Measurements from ENCODE around the gene DONSON. TPM values are rescaled to one million over a fixed set of nuclear protein-coding genes. Genes with fewer than 3 reads are reported as not detected.
"Not testable (repeated sequence)": the region's sequence is repeated elsewhere in the genome, so short reads cannot be mapped to it uniquely, and the experiment has no call there.

DONSON gene, protein sequence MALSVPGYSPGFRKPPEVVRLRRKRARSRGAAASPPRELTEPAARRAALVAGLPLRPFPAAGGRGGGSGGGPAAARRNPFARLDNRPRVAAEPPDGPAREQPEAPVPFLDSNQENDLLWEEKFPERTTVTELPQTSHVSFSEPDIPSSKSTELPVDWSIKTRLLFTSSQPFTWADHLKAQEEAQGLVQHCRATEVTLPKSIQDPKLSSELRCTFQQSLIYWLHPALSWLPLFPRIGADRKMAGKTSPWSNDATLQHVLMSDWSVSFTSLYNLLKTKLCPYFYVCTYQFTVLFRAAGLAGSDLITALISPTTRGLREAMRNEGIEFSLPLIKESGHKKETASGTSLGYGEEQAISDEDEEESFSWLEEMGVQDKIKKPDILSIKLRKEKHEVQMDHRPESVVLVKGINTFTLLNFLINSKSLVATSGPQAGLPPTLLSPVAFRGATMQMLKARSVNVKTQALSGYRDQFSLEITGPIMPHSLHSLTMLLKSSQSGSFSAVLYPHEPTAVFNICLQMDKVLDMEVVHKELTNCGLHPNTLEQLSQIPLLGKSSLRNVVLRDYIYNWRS
- 10 to 100 TPM; 13.6 to 37.6 (median 29.7) TPM for total RNA-seq

DNA sequence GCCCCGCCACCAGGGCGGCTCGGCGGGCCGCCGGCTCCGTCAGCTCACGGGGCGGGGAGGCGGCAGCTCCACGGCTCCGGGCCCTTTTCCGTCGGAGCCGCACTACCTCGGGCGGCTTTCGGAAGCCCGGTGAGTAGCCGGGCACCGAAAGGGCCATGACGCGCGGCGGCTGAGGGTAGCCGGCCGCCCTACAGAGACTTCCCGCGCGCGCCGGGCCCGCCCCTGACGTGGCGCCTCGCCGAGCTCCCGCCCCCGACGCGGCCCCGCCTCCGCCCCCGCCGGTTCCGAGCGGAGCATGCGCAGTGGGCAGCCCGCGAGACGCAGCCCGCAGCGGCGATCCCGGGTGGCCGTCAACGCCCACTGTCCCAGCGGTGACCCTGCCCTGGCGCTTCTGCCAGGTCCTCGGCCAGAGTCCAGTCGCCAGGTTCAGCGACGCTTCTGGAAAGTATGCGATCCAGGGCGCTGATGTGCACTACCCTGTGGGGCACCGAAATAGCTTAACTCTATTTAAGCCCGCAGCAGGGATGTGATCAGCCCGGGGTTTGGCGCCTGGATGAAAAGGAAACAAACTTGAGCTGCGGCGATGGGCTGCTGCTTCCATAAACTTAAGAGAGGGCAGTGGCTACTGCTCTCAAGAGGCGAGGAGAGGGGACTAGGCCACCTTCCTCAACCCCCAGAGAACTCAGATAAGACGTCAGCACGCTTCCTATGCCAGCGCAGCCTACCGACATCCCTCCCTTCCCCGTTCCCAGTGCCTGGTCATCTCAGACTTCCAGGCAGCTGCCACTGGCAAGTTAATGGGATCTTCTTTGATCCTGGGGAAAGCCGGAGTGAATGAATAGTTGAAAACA, at the start of gene DONSON:
DONSON (minus strand) TSS at position 200 of the 851 bp plus-strand sequence; CDS start at position 157, 43 bp downstream.
- ATAC-seq (replicated peaks in 6 of 8), result peak; percentile 85 to 93 (median 91)
- Histone ChIP-seq H3K4me3 (peak within 1 kb of the TSS; percentile 62 to 100 (median 63)), H3K27ac (peak within 1 kb of the TSS; percentile 62 to 91), H3K4me1 (replicated peaks in 1 of 2) (peaks cover 6 to 11% of the 10 kb centered on the region in 2 donors)
- 0 to 15% (median 5%) methylated on average over 1 to 26 of the region's 78 CpGs; no CpG with 5 or more reads in 2 of the 10 experiments for WGBS, 10 experiments
- in situ Hi-C loops (cut with MboI; ENCODE audit: low pct_unique_long_range_greater_than_20kb in 2 of 9, low sequenced_read_pairs in 9 of 9, unreplicated experiment in 9 of 9), result no loop called here

DNA sequence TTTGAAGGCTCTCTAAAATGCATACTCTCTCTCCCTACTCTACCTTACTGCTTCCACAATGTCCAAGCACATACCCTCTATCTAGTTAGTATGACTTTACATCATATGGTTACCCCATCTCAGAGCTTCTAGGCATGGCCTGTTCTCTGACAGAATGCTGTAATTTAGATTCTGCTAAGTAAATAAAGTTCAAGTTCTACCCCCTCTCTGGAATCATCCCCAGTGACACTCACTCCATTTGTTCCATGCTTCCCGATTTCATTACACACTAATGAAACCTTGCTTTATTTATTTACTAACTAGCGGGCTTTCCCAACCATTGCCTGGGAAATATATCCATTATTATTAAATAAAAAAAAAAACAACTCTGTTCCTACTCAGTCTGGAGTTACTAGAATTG, 45.8 kb upstream of the DONSON start:
- 83 to 100% (median 100%) methylated on average over 1 to 2 of the region's 2 CpGs; no CpG with 5 or more reads in 1 of the 10 experiments for WGBS, 10 experiments
- Histone ChIP-seq H3K4me3 (no peak overlapping the region), H3K4me1 (replicated peaks in 1 of 2) (no peaks in the 10 kb centered on the region), H3K27ac (no peak overlapping the region)
- no peak for ATAC-seq (replicated peaks in 6 of 8)
- in situ Hi-C loops (cut with MboI; ENCODE audit: low pct_unique_long_range_greater_than_20kb in 2 of 9, low sequenced_read_pairs in 9 of 9, unreplicated experiment in 9 of 9), result loop anchor here in 2 of 9 experiments (25.0 kb wide), 1 partner anchor 253 kb away; no protein-coding TSS in a partner anchor

DNA sequence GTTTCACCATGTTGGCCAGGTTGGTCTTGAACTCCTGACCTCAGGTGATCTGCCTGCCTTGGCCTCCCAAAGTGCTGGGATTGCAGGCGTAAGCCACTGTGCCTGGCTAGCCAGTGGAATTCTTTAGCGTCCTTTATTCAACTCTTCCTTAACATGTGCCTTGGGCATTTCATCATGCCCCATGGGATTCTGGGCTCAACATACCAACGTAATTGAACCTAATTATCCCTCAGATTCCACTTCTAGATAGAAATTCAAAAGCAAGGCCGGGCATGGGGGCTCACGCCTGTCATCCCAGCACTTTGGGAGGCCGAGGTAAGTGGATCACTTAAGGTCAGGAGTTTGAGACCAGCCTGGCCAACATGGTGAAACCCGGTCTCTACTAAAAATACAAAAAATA, 37.7 kb upstream of the DONSON start:
- not testable (repeated sequence) for H3K27ac ChIP-seq; ATAC-seq (replicated peaks in 6 of 8); H3K4me1 ChIP-seq (replicated peaks in 1 of 2); H3K4me3 ChIP-seq
- 96 to 100% (median 100%) methylated on average over 1 to 7 of the region's 7 CpGs; no CpG with 5 or more reads in 5 of the 10 experiments for WGBS, 10 experiments
- in situ Hi-C loops (cut with MboI; ENCODE audit: low pct_unique_long_range_greater_than_20kb in 2 of 9, low sequenced_read_pairs in 9 of 9, unreplicated experiment in 9 of 9), result loop anchor here in 2 of 9 experiments (25.0 kb wide), 1 partner anchor 261 kb away; no protein-coding TSS in a partner anchor

DNA sequence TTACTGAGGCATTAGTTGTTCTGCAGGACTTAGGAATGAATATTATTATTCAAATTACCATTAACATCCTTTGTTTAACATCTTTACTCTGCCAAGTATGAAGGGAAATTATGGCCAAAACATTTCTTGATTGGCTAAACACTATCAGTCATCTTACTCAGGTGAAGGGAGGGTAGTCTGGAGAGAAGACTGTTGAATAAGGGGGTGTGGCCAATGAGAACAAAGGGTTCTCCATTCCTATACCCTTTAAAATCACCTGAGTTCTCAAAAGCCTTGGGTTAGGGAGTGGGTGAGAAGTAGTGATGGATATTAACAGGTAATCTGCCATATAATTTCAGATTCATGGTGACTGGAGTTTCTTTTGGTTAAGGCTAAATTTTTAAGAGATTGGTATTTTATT, 33.8 kb upstream of the DONSON start:
- in situ Hi-C loops (cut with MboI; ENCODE audit: low pct_unique_long_range_greater_than_20kb in 2 of 9, low sequenced_read_pairs in 9 of 9, unreplicated experiment in 9 of 9), result no loop called here
- Histone ChIP-seq H3K4me1 (replicated peaks in 1 of 2) (no peaks in the 10 kb centered on the region), H3K4me3 (no peak overlapping the region), H3K27ac (no peak overlapping the region)
- no peak for ATAC-seq (replicated peaks in 6 of 8)

DNA sequence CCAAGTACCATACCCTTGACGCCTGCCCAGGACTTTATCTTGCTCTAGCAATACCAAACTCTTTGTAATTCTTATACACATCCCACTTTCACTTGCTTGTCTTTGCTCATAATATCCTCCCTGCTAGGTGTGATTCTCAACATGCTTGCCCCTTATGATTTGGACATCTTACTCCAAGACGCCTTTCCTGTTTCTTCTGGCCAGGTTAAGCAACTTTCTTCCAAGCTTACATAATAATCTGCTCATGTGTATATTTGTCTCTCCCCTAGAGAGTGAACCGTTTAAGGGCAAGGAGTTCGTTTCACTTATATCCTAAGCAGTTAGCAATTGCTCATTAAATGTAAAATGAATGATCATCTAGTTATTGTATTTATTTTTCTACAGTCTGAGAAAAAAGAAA, 31.2 kb upstream of the DONSON start:
- in situ Hi-C loops (cut with MboI; ENCODE audit: low pct_unique_long_range_greater_than_20kb in 2 of 9, low sequenced_read_pairs in 9 of 9, unreplicated experiment in 9 of 9), result no loop called here
- Histone ChIP-seq H3K4me3 (no peak overlapping the region), H3K27ac (no peak overlapping the region), H3K4me1 (replicated peaks in 1 of 2) (no peaks in the 10 kb centered on the region)
- 90 to 100% (median 98%) methylated on average over 2 to 4 of the region's 4 CpGs for WGBS, 10 experiments
- no peak for ATAC-seq (replicated peaks in 6 of 8)

DNA sequence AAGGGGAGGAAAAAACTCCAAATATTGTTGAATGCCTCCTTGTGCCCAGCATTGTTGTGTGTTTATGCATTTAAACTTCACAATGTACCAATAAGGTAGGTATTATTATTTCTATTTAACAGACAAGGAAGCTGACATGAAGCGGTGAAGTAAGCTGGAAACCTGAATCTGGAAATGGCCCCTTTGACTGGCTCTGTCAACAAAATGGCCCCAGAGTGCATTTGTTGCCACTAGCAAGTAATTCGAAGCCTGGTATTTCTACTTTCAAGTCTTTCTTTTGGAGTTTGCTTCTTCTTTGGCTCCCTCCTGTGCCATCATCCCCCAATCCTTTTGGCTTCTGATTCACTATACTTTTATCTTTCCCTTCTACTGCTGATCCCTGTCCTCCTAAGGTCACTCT, 29.9 kb upstream of the DONSON start:
- Histone ChIP-seq H3K27ac (no peak overlapping the region), H3K4me1 (replicated peaks in 1 of 2) (no peaks in the 10 kb centered on the region), H3K4me3 (no peak overlapping the region)
- no peak for ATAC-seq (replicated peaks in 6 of 8)
- WGBS, 10 experiments, result 50 to 100% (median 91%) methylated on average over 1 to 2 of the region's 2 CpGs; no CpG with 5 or more reads in 1 of the 10 experiments
- in situ Hi-C loops (cut with MboI; ENCODE audit: low pct_unique_long_range_greater_than_20kb in 2 of 9, low sequenced_read_pairs in 9 of 9, unreplicated experiment in 9 of 9), result no loop called here

DNA sequence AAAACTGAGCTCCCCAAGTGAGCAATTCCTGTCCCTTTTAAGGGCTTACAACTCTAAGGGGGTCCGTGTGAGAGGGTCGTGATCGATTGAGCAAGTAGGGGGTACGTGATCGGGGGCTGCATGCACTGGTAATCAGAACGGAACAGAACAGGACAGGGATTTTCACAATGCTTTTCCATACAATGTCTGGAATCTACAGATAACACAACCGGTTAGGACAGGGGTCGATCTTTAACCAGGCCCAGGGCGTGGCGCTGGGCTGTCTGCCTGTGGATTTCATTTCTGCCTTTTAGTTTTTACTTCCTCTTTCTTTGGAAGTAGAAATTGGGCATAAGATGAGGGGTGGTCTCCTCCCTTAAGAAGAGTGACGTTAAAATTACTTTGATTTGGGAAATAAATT, 29.1 kb upstream of the DONSON start:
- WGBS, 10 experiments, result 87 to 100% (median 95%) methylated on average over 1 to 6 of the region's 11 CpGs; no CpG with 5 or more reads in 6 of the 10 experiments
- H3K27ac ChIP-seq; H3K4me3 ChIP-seq; in situ Hi-C loops (cut with MboI; ENCODE audit: low pct_unique_long_range_greater_than_20kb in 2 of 9, low sequenced_read_pairs in 9 of 9, unreplicated experiment in 9 of 9); H3K4me1 ChIP-seq (replicated peaks in 1 of 2); ATAC-seq (replicated peaks in 6 of 8): not testable (repeated sequence)

DNA sequence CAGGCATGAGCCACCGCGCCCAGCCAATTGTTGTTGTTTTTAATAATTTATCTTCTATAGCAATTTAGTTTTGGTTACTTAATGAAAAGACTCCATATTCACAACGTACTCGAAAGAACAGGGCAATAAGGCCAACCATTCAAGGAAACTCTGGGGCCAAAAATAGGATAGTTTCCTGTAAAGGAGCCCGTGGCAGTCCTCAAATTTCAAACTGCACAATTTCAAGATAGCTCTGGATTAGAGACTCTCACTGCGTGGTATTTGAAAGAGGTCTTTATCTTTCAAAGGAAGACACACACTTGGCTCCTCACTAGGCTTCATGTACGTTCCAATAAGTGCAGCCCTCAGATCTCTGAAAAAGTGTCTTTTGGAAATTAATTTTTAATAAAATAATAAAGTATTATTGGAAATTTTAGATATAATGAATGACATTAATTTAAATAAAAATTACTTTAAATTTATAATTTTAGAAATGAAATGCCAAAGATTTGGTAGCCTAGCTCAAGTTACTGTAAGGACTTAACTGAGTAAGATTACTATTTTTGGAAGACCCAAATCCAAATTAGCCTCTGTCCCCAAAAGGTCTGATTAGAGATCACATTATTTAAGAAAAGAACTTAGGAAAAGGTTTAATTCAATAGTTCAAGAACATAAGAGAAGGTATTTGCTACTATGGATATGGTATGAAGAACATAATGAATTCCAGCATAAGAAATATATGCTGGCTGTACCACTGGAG, 22.7 kb upstream of the DONSON start:
- in situ Hi-C loops (cut with MboI; ENCODE audit: low pct_unique_long_range_greater_than_20kb in 2 of 9, low sequenced_read_pairs in 9 of 9, unreplicated experiment in 9 of 9), result no loop called here
- 92 to 100% (median 99%) methylated on average over 1 to 7 of the region's 7 CpGs for WGBS, 10 experiments
- H3K27ac ChIP-seq, result no peak overlapping the region
- ATAC-seq (replicated peaks in 6 of 8), result no peak
- no peaks in the 10 kb centered on the region for H3K4me1 ChIP-seq (replicated peaks in 1 of 2)
- no peak overlapping the region for H3K4me3 ChIP-seq

DNA sequence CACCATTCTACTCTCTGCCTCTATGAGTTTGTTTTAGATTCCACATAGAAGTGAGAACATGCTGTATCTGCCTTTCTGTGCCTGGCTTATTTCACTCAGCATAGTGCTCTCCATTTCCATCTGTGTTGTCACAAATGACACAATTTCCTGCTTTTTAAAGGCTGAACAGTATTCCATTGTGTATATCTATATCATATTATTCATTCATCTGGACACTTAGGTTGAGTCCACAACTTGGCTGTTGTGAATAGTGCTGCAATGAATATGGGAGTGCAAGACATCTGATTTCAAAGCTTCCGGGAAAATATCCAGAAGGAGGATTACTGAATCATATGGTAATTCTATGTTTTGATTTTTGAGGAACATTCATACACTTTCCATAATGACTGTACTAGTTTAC, 20.1 kb upstream of the DONSON start:
- 0 to 100% (median 80%) methylated on average over 1 of the region's 1 CpG; no CpG with 5 or more reads in 2 of the 10 experiments for WGBS, 10 experiments
- Histone ChIP-seq H3K4me1 (replicated peaks in 1 of 2) (no peaks in the 10 kb centered on the region), H3K4me3 (no peak overlapping the region), H3K27ac (no peak overlapping the region)
- in situ Hi-C loops (cut with MboI; ENCODE audit: low pct_unique_long_range_greater_than_20kb in 2 of 9, low sequenced_read_pairs in 9 of 9, unreplicated experiment in 9 of 9), result no loop called here
- peak in 3 of 8 experiments; percentile 86 to 92 (median 88) for ATAC-seq (replicated peaks in 6 of 8)

DNA sequence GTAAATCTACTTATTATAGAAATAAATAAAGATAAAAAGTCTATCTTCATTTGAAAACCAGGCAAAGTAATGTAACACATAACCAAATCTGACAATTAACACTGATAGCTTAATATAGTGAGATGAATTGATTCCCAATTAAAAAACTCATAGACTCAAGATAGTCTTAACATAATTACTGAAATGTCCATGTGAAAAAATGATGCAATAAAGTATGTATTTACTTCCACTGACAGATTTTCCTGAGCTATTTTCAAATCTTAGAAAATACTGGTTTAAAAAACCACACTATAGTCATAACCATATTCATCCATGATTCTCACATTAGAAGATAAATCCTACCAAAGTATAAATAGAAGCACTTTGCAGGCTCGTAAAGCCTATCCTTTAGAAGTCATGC, 9.6 kb upstream of the DONSON start:
- 0 to 100% (median 100%) methylated on average over 1 of the region's 1 CpG for WGBS, 10 experiments
- in situ Hi-C loops (cut with MboI; ENCODE audit: low pct_unique_long_range_greater_than_20kb in 2 of 9, low sequenced_read_pairs in 9 of 9, unreplicated experiment in 9 of 9), result no loop called here
- Histone ChIP-seq H3K27ac (no peak overlapping the region), H3K4me1 (replicated peaks in 1 of 2) (no peaks in the 10 kb centered on the region), H3K4me3 (no peak overlapping the region)
- ATAC-seq (replicated peaks in 6 of 8), result no peak

DNA sequence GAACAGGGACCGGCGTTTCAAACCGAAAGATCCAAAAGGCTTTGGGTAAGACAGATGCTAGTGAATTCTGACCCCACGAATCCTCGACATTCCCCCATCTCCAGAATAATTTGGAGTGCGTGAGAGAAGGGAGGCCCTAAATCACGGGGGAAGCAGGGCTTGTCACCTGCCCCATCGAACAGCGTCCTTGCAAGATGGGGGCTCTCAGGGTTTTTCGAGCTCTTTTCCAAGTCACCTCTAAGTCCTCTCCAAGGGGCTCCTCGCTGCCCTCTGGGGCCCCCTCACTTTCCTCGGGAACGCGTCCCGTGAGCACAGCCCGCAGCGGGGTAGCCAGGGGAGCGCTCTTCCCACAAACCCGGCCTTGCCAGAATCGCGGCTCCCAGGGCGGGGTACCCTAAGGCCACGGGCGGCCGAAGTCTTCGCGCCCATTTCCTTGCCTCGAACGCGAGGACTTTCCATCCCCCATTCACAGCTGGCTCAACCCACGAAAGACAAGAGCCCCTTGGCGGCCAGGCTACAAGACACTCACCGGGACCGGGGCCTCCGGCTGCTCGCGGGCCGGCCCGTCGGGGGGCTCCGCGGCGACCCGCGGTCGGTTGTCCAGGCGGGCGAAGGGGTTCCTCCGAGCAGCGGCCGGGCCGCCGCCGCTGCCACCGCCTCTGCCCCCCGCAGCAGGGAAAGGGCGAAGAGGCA, 546 bp downstream of the DONSON start:
- 0 to 10% (median 0%) methylated on average over 2 to 17 of the region's 57 CpGs; no CpG with 5 or more reads in 2 of the 10 experiments for WGBS, 10 experiments
- Histone ChIP-seq H3K27ac (peak overlapping the region; percentile 62 to 91), H3K4me3 (peak overlapping the region; percentile 62 to 100 (median 63)), H3K4me1 (replicated peaks in 1 of 2) (peaks cover 6 to 11% of the 10 kb centered on the region in 2 donors)
- ATAC-seq (replicated peaks in 6 of 8), result peak in 6 of 8 experiments; percentile 32 to 49 (median 43)
- in situ Hi-C loops (cut with MboI; ENCODE audit: low pct_unique_long_range_greater_than_20kb in 2 of 9, low sequenced_read_pairs in 9 of 9, unreplicated experiment in 9 of 9), result no loop called here

DNA sequence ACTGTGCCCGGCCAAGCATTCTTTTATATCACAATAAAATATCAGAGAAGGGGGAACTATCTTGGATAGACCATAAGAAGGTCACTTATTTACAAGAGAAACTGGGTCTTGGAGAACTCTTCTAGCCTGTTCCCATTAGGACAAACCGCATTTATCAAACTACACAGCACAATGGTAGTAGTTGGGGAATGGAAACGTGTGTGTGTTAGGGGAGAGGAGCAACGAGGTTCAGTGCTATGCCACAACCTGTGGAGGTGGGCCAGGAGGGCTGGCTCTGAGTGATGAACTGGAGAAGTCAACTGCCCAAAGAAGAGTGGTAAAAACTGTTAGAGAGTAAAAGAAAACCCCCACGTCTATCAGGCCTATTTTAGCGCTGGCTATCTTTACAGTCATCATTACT, 1.6 kb downstream of the DONSON start:
- 40 to 95% (median 45%) methylated on average over 2 to 5 of the region's 6 CpGs; no CpG with 5 or more reads in 4 of the 10 experiments for WGBS, 10 experiments
- in situ Hi-C loops (cut with MboI; ENCODE audit: low pct_unique_long_range_greater_than_20kb in 2 of 9, low sequenced_read_pairs in 9 of 9, unreplicated experiment in 9 of 9), result no loop called here
- ATAC-seq (replicated peaks in 6 of 8), result no peak
- Histone ChIP-seq H3K27ac (no peak overlapping the region), H3K4me1 (replicated peaks in 1 of 2) (peaks cover 6 to 11% of the 10 kb centered on the region in 2 donors), H3K4me3 (peak overlapping the region in 1 of 5 donors; percentile 62)

Data from motor neuron (in vitro differentiated cells).